Rectal smooth muscle tissue (tissue), 1 donor: ENCODE data around the gene DNAH17.

ENCODE experiments used
- H3K27ac ChIP-seq: one replicate; pipeline ENCODE4 v1.7.0; 2013; ENCODE audit warnings: low read depth, low read length, inconsistent platforms
- H3K27me3 ChIP-seq: one replicate; pipeline ENCODE4 v1.7.0; 2013; ENCODE audit warnings: low read length; ENCODE audit not compliant: control insufficient read depth, insufficient read depth
- H3K36me3 ChIP-seq: one replicate; pipeline ENCODE4 v1.7.0; 2013; ENCODE audit warnings: low read length; ENCODE audit not compliant: control insufficient read depth, insufficient read depth
- H3K4me1 ChIP-seq: one replicate; pipeline ENCODE4 v1.7.0; 2013; ENCODE audit warnings: low read length; ENCODE audit not compliant: control insufficient read depth, insufficient read depth
- H3K4me3 ChIP-seq: one replicate; pipeline ENCODE4 v1.7.0; 2013; ENCODE audit warnings: low read length
- H3K9ac ChIP-seq: one replicate; pipeline ENCODE4 v1.7.0; 2013; ENCODE audit warnings: low read length

Gene DNAH17

DNA sequence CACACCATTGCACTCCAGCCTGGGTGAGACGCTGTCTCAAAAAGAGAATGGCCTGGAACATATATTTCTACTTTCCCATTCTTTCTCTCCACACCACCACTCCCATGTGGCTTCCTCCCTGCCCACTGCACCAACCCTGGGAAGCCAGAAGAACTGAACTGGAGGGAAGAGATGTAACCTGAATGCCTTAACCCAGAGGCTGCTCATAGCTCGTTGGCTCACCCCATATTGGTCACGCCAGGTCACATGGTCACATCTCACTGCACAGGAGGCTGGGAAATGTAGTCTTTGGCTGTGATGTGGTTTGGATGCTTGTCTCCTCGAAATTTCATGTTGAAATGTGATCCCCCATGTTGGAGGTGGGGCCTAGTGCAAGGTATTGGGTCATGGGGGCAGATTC is 5.9 kb upstream of the DNAH17 start:
- no peaks in the 10 kb centered on the region for H3K36me3 ChIP-seq
- no peak overlapping the region for H3K4me3 ChIP-seq
- H3K27me3 ChIP-seq, result no peaks in the 10 kb centered on the region
- no peak overlapping the region for H3K27ac ChIP-seq
- no peaks in the 10 kb centered on the region for H3K4me1 ChIP-seq
- H3K9ac ChIP-seq, result no peak overlapping the region

DNA sequence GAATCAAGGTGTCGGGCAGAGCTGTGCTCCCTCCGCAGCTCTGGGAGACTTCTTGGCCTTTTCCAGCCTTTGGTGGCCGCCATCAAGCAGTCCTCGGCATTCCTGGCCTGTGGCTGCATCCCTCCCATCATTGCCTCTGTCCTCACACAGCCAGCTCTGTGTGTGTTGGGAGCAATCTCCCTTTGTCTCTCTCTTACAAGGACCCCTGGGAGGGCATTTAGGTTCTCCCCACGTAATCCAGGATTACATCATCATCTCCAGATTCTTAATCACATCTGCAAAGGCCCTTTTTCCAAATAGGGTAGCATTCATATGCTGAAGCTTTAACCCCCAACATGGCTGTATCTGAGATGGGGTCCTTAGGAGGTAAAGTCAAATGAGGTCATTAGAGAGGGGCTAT is 4.1 kb upstream of the DNAH17 start:
- Histone ChIP-seq H3K4me1 (no peaks in the 10 kb centered on the region), H3K9ac (no peak overlapping the region), H3K4me3 (no peak overlapping the region), H3K27ac (no peak overlapping the region), H3K36me3 (no peaks in the 10 kb centered on the region), H3K27me3 (no peaks in the 10 kb centered on the region)

DNA sequence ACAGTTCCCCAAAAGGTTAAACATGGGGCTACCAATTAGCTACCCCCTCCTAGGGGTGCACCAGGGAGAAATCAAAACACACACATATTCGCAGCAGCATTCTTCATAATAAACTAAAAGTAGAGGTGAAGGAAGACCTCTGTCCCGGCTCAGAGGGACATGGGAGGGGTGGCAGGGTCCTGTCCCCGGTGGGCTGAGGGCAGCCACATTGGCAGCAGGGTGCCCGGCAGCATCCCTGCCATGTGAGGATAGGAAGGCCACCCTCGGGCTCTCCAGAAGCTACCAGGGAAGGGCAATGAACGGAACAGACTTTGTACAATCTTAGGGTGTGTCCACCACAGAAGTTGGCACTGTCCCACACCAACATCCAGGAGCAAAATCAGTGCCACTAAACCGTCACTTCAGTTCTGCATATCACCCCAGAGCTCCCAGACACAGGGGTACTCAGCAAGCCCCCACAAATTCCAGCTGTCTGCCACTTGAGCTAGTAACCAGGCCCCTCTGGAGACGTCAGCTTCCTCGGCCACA is 3.1 kb upstream of the DNAH17 start:
- Histone ChIP-seq H3K27me3 (no peaks in the 10 kb centered on the region), H3K27ac (no peak overlapping the region), H3K9ac (no peak overlapping the region)

DNA sequence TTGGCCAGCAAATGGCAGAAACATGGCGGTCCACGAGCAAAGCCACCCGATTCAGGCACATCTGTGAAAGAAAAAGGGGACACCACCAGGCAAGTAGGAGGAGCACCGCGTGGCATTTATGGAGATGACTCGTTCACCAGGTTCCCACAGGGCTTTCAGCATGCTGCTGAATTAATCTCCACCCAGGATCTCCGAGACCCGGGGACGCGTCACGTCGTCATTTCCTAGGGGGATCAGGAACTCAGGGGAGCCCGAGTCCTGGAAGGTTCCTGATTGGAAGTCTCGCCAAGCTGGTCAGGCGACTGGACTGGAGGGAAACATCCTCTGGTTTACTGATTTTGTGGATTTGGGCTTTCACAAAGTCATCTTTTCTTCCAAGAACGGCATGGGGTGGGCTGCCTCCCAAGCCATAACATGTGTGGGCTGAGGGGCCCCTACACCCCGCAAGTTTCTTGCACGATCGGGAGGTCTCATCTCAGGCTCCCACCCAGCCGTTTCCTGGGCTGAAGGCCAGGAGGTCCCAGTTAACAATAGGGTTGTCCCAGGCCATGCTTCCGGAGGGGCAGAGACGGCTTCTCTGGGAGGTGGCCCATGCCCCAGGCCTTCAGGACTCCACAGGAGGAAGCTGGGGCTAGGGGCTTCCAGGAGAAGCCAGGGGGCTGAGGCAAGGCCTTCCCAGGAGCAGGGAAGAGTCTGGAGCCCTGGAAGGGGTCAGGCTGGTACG is 645 bp downstream of the DNAH17 start:
- H3K9ac ChIP-seq, result no peak overlapping the region
- no peak overlapping the region for H3K27ac ChIP-seq
- H3K4me3 ChIP-seq, result no peak overlapping the region
- no peaks in the 10 kb centered on the region for H3K27me3 ChIP-seq
- H3K36me3 ChIP-seq, result no peaks in the 10 kb centered on the region
- no peaks in the 10 kb centered on the region for H3K4me1 ChIP-seq

More for the DNA sequence above, 3.1 kb upstream of the DNAH17 start:
- Histone ChIP-seq H3K4me3 (no peak overlapping the region), H3K36me3 (no peaks in the 10 kb centered on the region), H3K4me1 (no peaks in the 10 kb centered on the region)

DNA sequence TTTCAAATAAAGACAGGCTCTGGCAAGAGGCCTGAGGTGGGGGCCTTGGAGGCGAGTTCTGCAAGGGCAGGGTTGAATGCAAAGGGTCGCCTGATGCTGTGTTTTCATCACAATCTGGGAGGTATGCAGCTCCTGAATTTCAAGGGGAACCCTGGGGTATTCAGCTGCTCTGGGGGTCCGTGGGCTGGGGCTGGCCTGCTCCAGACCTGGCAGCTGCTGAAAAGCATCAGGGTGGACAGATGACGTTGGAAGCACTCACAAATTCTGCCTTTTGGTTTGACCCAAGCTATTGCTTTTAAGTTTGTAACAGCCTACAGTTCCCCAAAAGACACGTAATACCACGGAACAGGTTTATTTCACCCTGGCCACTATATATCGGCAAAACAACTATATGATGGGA is 1.3 kb downstream of the DNAH17 start:
- Histone ChIP-seq H3K36me3 (no peaks in the 10 kb centered on the region), H3K4me3 (no peak overlapping the region), H3K27ac (no peak overlapping the region), H3K4me1 (no peaks in the 10 kb centered on the region), H3K9ac (no peak overlapping the region), H3K27me3 (no peaks in the 10 kb centered on the region)

DNA sequence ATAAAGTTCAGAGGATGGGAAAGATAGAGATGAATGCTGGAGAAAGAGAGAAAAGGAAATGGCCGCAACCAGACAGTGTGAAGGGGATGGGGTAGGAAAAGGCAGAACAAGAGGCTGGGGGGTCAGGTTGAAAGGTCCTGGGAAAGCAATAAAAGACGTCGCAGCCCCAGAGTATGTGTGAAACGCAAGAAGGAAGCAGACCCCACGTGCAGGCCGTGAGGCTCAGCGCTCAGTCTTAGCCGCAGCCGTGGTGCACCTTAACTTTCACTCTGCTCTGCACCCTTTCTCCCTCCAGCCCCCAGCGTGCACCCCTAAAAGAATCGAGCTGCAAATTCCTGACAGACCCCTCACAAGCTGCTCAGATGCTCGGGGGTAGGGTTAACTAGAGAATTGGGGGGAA is 1.9 kb downstream of the DNAH17 start:
- Histone ChIP-seq H3K27me3 (no peaks in the 10 kb centered on the region), H3K4me1 (no peaks in the 10 kb centered on the region), H3K27ac (no peak overlapping the region), H3K4me3 (no peak overlapping the region), H3K9ac (no peak overlapping the region), H3K36me3 (no peaks in the 10 kb centered on the region)

DNA sequence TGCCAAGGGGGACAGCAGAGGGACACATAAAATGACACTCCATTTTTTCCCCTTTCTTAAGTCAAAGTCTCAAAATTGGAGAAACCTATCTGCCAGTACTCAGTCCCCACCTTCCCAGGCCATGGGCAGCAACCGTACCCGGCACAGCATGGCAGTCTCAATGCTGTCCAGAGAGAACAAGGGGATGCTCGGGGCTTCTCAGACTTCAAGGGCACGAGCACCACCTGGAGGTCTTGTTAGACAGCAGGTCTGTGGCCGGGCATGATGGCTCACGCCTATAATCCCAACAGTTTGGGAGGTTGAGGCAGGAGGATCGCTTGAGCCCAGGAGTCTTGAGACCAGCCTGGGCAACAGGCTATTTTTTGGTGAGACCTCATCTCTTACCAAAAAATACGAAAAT is 3.2 kb downstream of the DNAH17 start:
- no peaks in the 10 kb centered on the region for H3K4me1 ChIP-seq
- no peak overlapping the region for H3K4me3 ChIP-seq
- H3K9ac ChIP-seq, result no peak overlapping the region
- H3K27me3 ChIP-seq, result no peaks in the 10 kb centered on the region
- H3K36me3 ChIP-seq, result no peaks in the 10 kb centered on the region
- H3K27ac ChIP-seq, result no peak overlapping the region

DNA sequence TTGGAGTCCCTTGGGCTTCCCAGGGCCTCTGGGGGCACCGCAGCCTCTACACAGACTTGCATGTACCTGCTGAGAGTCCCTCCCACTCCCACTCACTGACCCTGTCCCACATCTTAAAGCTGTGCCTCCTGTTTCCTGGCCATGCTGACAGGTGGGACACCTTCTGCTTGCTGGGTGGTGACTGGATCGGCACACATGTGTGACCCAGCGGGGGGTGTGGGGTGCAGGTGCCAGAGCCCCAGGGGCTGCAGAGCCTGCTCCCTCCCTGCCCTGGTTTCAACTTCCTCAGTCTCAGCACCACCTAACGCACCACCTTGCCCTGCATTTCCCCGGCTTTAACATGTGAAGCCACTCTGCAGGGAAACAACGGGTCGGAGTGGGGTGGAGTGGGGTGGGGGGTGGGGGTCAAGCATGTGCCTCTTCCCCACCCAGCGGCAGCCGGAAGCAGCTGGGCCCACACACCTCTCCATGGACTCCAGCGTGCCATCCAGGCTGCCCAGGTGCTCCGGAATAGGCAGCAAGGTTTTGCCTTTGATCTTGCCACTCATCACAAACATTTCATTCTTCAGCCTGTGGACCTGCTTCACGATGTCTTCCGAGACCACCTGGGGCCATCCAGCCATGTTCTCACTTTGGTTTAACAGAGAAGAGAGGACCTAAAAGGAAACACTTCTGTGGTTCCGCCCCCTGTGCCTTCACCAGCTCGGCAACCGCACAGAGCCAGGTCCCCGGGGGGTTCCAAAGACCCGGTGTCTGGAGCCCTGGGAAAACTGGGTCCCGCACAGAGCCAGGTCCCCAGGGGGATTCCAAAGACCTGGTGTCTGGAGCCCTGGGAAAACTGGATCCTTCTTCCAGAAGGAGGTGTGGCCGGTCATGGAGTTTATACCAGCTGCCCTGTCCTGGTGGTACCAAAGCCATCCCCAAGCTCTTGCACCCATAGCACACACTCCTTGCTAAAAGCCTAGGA is 4.7 kb downstream of the DNAH17 start:
- Histone ChIP-seq H3K36me3 (no peaks in the 10 kb centered on the region), H3K9ac (no peak overlapping the region), H3K27ac (no peak overlapping the region), H3K4me3 (no peak overlapping the region), H3K4me1 (no peaks in the 10 kb centered on the region), H3K27me3 (no peaks in the 10 kb centered on the region)

DNA sequence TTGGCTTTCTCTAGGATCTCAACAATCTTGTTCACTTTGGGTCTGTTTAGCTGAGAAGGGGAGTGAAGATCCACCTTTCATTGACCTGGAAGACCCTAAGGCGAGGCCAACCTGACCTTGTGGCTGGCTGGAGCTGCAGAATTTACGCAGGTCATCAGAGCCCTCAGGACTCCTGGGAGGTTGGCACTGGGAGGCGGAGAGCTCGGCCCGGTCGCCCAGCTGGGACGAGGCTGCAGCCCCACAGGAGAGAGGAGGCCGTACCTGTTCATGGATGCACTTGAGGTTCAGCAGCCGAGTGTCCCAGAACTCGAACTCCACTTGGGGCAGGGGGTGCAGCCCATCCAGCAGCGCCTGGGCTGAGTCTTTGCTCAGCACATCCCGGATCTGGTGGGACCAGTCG is 5.9 kb downstream of the DNAH17 start:
- H3K27ac ChIP-seq, result no peak overlapping the region
- H3K36me3 ChIP-seq, result no peaks in the 10 kb centered on the region
- H3K4me1 ChIP-seq, result no peaks in the 10 kb centered on the region
- H3K9ac ChIP-seq, result no peak overlapping the region
- H3K27me3 ChIP-seq, result no peaks in the 10 kb centered on the region
- H3K4me3 ChIP-seq, result no peak overlapping the region

DNA sequence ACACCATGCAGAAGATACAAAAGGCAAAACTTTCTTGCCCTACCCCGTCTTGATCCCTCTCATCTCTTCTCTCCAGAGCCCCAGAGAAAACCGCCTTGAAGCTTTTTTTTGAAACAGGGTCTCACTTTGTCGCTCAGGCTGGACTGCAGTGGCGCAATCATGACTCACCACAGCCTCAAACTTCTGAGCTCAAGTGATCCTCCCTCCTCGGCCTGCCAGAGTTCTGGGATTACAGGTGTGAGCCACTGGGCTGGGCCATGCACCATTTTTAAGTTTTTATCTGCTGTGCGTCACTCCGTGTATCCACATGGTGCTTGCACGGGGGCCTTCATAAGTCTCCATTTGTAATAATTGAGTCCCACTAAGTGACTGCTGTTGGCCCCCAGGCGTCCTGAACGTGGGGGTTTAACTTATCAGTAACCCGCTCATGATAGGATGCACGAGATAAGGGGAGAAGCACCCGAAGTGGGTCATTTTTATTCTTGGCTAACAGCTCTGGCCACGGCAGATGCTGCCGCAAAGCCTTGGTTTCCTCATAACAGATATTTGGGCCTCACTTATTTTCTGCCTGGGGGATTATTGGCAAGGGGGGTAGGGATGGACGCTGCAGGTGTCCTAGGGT is 8.6 kb downstream of the DNAH17 start:
- Histone ChIP-seq H3K4me1 (no peaks in the 10 kb centered on the region), H3K27ac (no peak overlapping the region), H3K9ac (no peak overlapping the region), H3K36me3 (no peaks in the 10 kb centered on the region), H3K4me3 (no peak overlapping the region), H3K27me3 (no peaks in the 10 kb centered on the region)

DNA sequence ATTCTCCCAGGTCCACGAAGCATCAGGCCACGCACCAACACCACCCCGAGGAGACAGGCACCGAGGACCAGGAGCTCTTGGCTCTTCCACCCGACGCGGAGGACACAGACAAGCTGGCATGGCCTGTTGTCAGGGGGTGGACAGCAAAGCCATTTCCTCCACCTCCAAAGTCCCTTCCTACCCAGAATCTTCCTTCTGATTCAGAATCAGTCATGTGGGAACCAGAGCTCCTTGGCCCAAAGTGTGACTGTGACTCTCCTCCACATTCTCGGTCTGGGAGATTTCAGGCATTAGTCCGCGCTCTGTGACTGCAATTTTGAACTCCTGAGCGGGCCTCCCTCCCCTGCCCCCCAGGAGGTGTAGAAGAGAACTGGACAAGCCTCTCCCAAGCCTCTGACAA is 9.2 kb downstream of the DNAH17 start:
- H3K36me3 ChIP-seq, result no peaks in the 10 kb centered on the region
- no peaks in the 10 kb centered on the region for H3K4me1 ChIP-seq
- no peak overlapping the region for H3K4me3 ChIP-seq
- no peak overlapping the region for H3K9ac ChIP-seq
- no peak overlapping the region for H3K27ac ChIP-seq
- H3K27me3 ChIP-seq, result no peaks in the 10 kb centered on the region

DNA sequence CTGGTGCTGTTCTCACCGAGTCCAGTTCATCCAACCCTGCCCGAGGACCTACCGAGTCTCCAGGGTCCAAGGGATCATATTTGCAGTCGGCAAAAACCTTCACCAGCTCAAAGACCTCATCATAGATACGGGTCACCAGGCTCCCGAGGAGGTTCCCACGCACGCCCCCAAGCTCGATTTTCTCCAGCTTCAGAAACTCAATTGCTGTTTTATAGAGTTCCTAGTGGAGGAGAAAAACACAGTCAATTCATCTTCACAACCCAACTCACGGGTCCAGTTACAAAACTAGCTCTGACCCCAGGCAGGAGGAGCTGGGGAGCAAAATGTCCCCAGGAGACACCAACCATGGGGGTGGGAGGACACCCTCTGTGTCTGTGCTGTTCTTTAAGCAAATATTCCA is 10.2 kb downstream of the DNAH17 start:
- Histone ChIP-seq H3K9ac (no peak overlapping the region), H3K4me1 (no peaks in the 10 kb centered on the region), H3K36me3 (no peaks in the 10 kb centered on the region), H3K27ac (no peak overlapping the region), H3K4me3 (no peak overlapping the region), H3K27me3 (no peaks in the 10 kb centered on the region)
